HG03060 (cell line): ENCODE results near the gene SNAPC2.
"Not testable (repeated sequence)": the region's sequence is repeated elsewhere in the genome, so short reads cannot be mapped to it uniquely, and the experiment has no call there.

Experiments
- ATAC-seq: cut with Tn5 transposase; IDR thresholded peaks from one replicate; pipeline ENCODE4 v1.9.1; 2021; ENCODE audit warnings: low read depth, moderate number of reproducible peaks; ENCODE audit not compliant: unreplicated experiment

SNAPC2 gene

DNA sequence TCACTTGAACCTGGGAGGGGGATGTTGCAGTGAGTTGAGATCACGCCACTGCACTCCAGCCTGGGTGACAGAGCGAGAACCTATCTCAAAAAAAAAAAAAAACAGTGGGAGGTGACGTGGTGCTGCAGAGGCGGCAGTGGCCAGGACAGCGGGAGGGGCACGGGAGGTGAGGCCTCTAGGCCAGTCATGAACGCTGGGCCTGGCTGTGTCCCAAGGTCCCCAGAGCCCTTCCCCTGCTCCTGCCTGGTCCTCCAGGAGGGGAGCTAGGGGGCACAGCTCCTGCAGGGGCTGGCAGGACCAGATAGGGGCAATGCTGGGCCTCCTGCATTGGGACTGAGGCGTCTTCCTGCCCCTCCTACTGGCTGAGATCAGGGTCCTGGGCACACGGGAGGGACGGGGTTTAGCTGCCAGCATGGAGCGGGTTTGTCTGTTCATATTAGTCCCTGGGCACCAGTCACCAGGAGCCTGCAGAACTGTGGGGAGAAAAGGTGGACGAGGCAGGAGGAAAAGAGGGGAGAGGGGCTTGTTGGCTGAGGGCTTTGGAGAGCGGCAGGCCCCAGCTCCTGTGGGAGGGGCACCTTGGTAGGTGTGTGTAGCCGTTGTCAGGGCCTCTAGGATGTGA lies 11.9 kb upstream of the SNAPC2 start:
- ATAC-seq = no peak

DNA sequence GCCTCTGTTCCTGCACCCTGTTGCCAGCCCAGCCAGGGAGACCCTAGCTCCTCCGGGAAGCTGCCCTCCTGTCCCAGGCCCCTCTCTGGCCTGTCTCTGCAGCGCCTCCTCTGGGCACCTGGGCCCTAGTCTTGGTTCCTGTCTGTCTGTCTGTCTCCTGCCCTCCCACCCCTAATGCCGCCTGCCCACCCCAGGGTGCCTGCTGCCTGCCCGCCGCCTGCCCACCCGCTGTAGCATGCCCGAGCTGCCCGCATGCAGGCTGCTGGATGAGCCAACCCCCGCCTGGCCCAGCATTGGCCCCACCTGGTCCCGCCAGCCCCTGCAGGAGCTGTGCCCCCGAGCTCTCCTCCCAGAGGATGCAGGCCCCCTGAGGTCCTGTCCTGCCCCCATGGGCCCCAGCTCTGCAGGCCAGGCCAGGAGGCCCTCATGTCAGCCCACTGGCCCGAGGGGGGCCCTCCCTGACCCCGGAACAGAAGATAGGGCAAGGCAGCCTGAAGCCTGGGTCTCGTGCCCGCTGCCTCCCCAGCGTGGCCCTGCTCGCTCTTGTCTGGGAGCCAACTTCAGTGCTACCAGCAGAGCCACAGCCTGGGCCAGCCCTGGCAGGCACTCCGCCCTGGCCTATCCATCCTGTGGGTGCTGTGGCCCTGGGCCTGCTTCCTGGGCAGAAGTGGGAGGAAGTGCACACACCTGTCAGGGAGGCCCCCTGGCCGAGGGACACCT lies 11.2 kb upstream of the SNAPC2 start:
- no peak for ATAC-seq

DNA sequence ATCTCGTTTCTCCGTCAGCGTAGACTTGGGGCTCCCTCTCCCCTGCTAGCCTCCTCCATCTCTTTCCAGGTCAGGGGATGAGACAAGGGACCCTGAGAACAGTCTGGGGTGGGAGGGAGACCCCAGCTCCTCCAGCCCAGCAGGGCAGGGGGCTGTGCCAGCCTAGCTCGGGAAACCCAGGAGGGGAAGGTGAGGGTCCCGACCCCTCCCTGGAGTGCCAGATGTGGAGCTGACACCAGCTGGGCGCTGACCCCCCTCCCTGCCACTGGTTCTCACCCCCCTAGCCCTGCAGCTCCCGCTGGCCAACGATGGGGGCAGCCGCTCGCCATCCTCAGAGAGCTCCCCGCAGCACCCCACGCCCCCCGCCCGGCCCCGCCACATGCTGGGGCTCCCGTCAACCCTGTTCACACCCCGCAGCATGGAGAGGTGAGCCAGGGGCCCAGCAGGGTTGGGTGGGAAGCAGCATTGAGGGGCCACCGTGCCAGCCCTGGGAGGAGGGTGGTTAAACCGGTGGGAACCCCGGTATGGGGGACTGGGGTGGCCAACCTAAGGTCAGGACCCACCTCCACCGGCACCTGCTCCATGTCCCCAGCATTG lies 10.6 kb upstream of the SNAPC2 start:
- no peak for ATAC-seq

- ATAC-seq = no peak
Observed at GRCh38 chr19:7910321-7911161, 9.6 kb upstream of the SNAPC2 start.

DNA sequence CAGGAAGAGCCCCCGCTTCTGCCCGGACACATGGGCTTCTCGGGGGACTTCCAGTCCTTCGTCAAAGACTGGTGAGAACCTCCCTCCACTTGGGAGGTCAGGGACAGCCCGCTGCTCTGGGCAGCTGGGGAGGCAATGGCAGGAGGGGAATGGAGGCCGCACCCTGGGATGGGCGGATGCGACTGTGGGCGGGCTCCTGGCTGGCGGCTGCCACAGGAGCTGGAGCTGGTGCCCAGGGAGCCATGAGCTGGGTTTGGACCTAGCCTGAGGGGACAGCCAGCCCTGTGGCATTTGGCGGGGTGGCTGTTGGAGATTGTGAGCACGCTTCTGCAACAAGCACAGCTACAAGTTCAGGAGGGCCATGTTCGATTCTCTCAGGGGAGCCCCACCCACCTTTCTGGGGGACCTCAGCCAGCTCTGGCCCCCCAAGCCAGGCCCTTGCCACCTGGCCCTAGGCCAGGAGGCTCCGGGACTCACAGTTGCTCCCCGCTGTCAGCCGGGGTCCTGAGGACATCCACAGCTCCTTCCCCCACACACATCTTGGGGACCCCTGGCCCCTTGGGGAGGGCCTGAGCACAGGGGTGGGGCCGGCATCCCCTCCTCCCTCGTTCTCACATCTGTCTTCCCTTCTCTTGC lies 8.5 kb upstream of the SNAPC2 start:
- no peak for ATAC-seq

DNA sequence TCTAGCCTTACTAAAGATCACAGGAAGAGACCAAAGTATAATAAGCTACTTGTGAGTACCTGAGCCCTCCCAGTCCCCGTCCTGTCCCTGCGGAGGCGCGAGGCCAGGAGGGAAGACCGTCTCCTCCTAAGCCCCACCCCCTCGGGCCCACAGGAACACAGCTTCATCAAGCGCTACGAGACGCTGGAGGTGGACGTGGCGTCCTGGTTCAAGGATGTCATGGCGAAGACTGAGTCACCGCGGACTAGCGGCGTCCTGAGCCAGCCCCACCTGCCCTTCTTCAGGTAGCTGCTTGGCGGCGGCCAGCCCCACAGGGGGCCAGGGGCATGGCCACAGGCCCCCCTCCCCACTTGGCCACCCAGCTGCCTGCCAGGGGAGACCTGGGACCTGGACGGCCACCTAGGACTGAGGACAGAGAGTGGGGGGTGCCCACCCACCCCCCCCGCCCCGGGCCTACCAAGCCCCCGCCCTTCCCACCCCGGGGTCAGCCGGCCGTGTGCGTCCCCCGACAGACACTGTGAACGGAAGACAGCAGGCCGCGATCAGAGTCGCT lies 7.9 kb upstream of the SNAPC2 start:
- ATAC-seq = no peak

DNA sequence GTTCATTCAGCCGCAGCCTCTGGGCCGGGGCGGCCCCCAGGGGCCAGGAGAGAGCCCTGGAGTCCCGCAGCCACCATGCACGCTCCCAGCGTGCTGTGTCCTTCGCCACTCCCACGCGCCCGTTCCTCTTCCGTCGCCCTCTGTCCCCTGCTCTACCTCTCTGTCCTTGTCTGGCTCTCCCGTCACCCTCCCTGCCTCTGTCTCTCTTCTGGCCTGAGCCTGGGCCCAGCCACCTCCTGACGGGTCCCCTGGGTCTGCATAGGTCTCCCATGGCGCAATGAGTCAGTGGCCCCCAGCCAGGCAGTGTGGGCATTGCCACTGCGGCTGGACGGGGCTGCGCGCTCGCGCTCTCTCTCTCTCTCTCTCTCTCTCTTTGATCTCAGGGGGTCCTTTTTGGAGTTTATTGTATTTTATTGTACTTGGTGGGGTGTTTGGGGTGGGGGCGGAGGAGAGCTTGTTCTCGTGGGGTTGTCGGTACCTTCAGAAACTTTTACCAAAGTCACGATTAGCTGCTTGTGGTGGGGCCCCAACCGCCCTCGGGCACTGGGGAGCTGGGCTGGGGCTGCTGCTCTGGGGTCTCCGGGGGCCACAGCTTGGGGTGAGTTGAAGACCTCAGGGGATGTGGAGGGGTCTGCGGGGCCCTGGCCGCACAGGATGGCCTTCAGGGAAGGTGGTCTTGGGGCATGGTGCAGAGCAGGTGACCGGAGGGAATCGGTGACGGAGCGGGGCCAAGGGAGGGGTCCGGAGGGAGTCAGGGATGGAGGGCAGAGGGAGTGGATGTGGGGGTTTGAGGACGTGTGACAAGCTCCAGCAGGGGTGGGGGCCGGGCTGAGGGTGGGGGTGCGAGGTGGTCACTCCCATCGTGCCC lies 7.2 kb upstream of the SNAPC2 start:
- no peak for ATAC-seq

GRCh38 chr19:7913652-7914051 lies 6.5 kb upstream of the SNAPC2 start:
- ATAC-seq = no peak

DNA sequence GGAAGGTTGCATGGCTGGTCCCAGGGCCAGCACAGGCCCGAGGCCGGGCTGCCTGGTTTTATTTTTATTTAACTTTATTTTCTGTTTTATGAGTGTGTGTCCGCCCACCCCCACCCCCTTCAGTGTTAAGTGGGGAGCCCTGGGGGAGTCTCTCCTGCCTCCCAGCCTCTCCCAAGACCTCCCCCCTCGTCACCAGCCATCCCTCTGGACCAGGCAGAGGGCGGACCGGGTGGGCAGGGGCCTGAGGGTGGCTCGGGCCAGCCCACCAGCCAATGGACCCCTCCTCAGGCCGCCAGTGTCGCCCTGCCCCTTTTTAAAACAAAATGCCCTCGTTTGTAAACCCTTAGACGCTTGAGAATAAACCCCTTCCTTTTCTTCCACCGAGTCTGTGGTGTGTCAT lies 6.0 kb upstream of the SNAPC2 start:
- ATAC-seq = no peak

DNA sequence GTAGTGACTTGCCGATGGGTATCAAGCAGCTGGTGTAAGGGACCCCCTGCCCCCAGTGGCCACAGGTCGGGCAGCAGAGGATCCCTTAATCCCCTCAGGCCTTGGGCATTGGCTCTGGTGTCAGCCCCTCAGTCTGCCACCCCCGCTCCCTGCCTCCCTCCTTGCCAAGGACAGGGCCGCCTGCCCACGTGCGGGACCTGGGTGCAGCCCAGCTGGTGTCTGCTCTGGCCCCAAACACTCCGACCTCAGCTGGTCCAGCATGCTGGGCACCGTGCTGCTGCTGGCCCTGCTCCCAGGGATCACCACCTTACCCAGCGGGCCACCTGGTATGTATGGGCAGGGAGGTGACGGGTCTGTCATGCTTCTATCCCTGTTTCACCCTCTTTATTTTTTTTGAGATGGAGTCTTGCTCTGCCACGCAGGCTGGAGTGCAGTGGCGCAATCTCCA lies 5.5 kb upstream of the SNAPC2 start, which contains the start of gene TGFBR3L:
TGFBR3L (plus strand) TSS at position 233 of the 448 bp plus-strand sequence.
- no peak for ATAC-seq

GRCh38 chr19:7915250-7916102 lies 4.7 kb upstream of the SNAPC2 start:
- ATAC-seq = no peak

DNA sequence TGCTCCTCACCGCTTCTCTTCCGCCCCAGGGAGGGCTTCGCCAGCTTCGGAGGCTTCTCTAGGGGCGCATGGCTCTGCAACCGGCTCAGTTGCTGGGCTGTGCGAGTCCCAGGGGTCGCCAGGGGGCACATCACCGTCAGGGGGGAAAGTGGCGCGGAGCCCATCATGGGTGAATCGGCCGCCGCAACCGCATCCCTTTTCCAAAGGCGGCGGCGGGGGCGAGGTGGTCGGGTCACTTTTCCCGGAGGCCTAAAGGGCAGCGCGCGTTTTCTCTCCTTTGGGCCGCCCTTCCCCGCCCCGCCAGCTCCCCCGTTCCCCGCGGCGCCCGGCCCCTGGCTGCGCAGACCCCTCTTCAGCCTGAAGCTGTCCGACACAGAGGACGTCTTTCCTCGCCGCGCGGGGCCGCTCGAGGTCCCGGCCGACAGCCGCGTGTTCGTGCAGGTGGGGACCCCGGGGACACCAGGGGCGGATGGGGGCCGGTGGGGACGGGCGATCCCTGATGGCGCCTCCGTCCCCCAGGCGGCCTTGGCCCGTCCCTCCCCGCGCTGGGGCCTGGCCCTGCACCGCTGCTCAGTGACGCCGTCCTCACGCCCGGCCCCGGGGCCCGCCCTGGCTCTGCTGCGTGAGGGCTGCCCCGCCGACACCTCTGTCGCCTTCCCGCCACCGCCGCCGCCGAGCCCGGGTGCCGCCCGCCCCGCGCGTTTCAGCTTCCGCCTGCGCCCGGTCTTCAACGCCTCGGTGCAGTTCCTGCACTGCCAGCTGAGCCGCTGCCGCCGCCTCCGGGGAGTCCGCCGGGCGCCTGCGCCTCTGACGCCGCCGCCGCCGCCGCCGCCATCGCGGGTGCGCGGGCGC lies 3.8 kb upstream of the SNAPC2 start:
- no peak for ATAC-seq

- no peak for ATAC-seq
Observed at GRCh38 chr19:7916955-7917266, 3.2 kb upstream of the SNAPC2 start.

- ATAC-seq = no peak
Observed at GRCh38 chr19:7917267-7918061, 2.7 kb upstream of the SNAPC2 start.

DNA sequence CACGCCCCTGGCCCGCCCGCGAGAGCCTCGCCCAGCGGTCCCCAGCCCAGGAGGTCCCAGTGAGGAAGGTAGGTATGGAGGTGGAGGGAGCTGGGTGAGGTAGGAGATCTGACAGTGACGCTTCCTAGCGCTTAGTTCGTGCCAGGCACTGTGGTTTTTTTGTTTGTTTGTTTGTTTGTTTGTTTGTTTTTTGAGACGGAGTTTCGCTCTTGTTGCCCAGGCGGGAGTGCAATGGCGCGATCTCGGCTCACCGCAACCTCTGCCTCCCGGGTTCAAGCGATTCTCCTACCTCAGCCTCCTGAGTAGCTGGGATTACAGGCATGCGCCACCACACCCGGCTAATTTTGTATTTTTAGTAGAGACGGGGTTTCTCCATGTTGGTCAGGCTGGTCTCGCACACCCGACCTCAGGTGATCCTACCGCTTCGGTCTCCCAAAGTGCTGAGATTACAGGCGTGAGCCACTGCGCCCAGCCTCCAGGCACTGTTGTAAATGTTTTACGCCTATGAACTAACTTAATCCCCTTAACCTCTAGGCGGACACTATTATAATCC lies 2.0 kb upstream of the SNAPC2 start:
- not testable (repeated sequence) for ATAC-seq

DNA sequence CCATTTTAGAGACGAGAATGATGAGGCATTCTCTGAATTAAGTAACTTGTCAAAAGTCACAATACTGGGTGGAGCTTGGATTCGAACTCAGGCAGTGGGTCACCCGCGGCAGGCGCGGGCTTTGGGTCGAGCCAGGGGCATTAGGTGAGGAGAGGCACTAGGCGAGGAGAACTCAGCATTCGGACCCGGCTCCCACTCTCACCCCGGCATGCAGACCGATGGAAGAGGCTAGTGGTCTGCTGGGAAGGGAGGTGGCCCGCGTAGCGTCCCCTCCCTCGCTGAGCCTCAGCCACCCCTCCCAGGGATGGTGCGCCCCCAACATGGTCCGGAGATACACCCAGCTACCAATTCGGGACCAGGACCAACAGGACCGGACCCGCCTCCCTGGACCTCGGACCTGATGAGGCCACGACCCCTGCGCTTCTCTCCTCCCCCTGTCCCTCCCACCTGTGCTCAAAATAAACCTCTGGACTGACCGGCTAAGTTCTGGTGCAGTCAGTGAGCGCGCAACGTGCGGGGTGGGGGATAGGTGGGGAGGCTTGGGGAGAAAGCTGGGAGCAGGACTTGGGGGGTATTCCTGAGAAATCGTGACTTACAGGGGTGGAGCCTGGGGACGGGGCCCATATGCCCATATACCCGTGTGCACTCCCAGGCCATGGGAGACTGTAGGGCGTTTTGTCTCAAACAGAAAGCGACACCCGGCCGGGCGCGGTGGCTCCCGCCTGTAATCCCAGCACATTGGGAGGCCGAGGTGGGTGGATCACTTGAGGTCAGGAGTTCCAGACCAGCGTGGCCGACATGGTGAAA lies 1.3 kb upstream of the SNAPC2 start:
- no peak for ATAC-seq
